Osteocyte (in vitro differentiated cells): Measurements from ENCODE around the gene MYH7B. TPM values are rescaled to one million over a fixed set of nuclear protein-coding genes. Genes with fewer than 3 reads are reported as not detected.

Experiments
- DNase-seq: peaks from one replicate; pipeline ENCODE4 v3.0.0; 2021; ENCODE audit warnings: mixed read lengths; ENCODE audit not compliant: unreplicated experiment; ENCODE audit errors: extremely low spot score
- H3K27ac Mint-ChIP-seq: one replicate; pipeline ENCODE4 v1.8.0; 2021; ENCODE audit warnings: mild to moderate bottlenecking, mixed read lengths; ENCODE audit not compliant: unreplicated experiment
- H3K27me3 Mint-ChIP-seq: one replicate; pipeline ENCODE4 v1.8.0; 2021; ENCODE audit warnings: mixed read lengths; ENCODE audit not compliant: unreplicated experiment
- H3K36me3 Mint-ChIP-seq: one replicate; pipeline ENCODE4 v1.8.0; 2021; ENCODE audit warnings: mixed read lengths; ENCODE audit not compliant: unreplicated experiment
- H3K4me1 Mint-ChIP-seq: one replicate; pipeline ENCODE4 v1.8.0; 2021; ENCODE audit warnings: mixed read lengths; ENCODE audit not compliant: unreplicated experiment
- H3K4me3 Mint-ChIP-seq: one replicate; pipeline ENCODE4 v1.8.0; 2021; ENCODE audit warnings: mild to moderate bottlenecking, moderate library complexity, mixed read lengths; ENCODE audit not compliant: unreplicated experiment
- H3K9me3 Mint-ChIP-seq: one replicate; pipeline ENCODE4 v1.8.0; 2021; ENCODE audit warnings: mixed read lengths; ENCODE audit not compliant: unreplicated experiment
- CTCF ChIP-seq: fragments of 200-600 bp; sonication (generic); IDR thresholded peaks from 2 replicates; pipeline ENCODE4 v1.5.0; 2021; ENCODE audit warnings: antibody characterized with exemption, mild to moderate bottlenecking, moderate library complexity
- microRNA-seq: library from miRNA; unstranded; fragments of <30 nt; microRNA quantifications from one replicate; pipeline ENCODE4 v1.1.0, GENCODE V29; 2020; ENCODE audit not compliant: unreplicated experiment
- total RNA-seq: library from RNA; stranded (reverse); gene quantifications from 2 replicates; pipeline ENCODE4 v1.2.1, GENCODE V29; 2021

The MYH7B gene
- total RNA-seq, 1 donor from 2014 or later, result 0.86 TPM

- no peaks in the 10 kb centered on the region for H3K9me3 Mint-ChIP-seq
- DNase-seq, result no peak
- peaks cover 36% of the 10 kb centered on the region for H3K36me3 Mint-ChIP-seq
- no peak overlapping the region for H3K4me3 Mint-ChIP-seq
- H3K27me3 Mint-ChIP-seq, result no peaks in the 10 kb centered on the region
- no peaks in the 10 kb centered on the region for H3K4me1 Mint-ChIP-seq
- TF ChIP-seq CTCF, result no peak
- no peak overlapping the region for H3K27ac Mint-ChIP-seq
Observed at GRCh38 chr20:35002426-35003210, 47.0 kb downstream of the MYH7B start.

GRCh38 chr20:35003211-35004031 lies 47.8 kb downstream of the MYH7B start:
- TF ChIP-seq CTCF, result no peak
- Mint-ChIP-seq H3K9me3 (no peaks in the 10 kb centered on the region), H3K4me1 (no peaks in the 10 kb centered on the region), H3K27ac (no peak overlapping the region), H3K27me3 (no peaks in the 10 kb centered on the region), H3K36me3 (peaks cover 33% of the 10 kb centered on the region), H3K4me3 (no peak overlapping the region)
- DNase-seq, result no peak

GRCh38 chr20:35004051-35004725 lies 48.5 kb downstream of the MYH7B start:
- no peak for TF ChIP-seq CTCF
- H3K27ac Mint-ChIP-seq, result no peak overlapping the region

GRCh38 chr20:35004749-35005462 lies 49.2 kb downstream of the MYH7B start:
- TF ChIP-seq CTCF, result no peak
- no peak for DNase-seq
- H3K4me1 Mint-ChIP-seq, result no peaks in the 10 kb centered on the region
- no peaks in the 10 kb centered on the region for H3K27me3 Mint-ChIP-seq
- no peak overlapping the region for H3K4me3 Mint-ChIP-seq
- peaks cover 42% of the 10 kb centered on the region for H3K36me3 Mint-ChIP-seq
- H3K27ac Mint-ChIP-seq, result no peak overlapping the region
- H3K9me3 Mint-ChIP-seq, result no peaks in the 10 kb centered on the region

More at GRCh38 chr20:35004051-35004725, 48.5 kb downstream of the MYH7B start:
- H3K4me1 Mint-ChIP-seq, result no peaks in the 10 kb centered on the region
- no peaks in the 10 kb centered on the region for H3K9me3 Mint-ChIP-seq
- H3K4me3 Mint-ChIP-seq, result no peak overlapping the region
- H3K27me3 Mint-ChIP-seq, result no peaks in the 10 kb centered on the region
- peaks cover 38% of the 10 kb centered on the region for H3K36me3 Mint-ChIP-seq
- DNase-seq, result no peak

Small RNA genes within 50 kb of the gene (microRNA-seq; reads per million reads assigned to microRNA genes)
- not detected for gene MIR499A
- gene MIR499B, result not detected

Other genes with a start within 250 kb of the MYH7B start
- gene NCOA6, start 130.2 kb upstream of the MYH7B start, total RNA-seq, result 33.4 and 33.9 TPM in 2 replicates
- gene GGT7, start 83.0 kb upstream of the MYH7B start, total RNA-seq, result 32.8 and 37.0 TPM in 2 replicates
- 28.2 and 31.1 TPM in 2 replicates for gene ACSS2, start 79.3 kb upstream of the MYH7B start, total RNA-seq
- 36.0 and 37.2 TPM in 2 replicates for gene GSS, start 62 bp upstream of the MYH7B start, total RNA-seq
- gene TRPC4AP, start 136.9 kb downstream of the MYH7B start, total RNA-seq, result 83.0 TPM in 2 replicates
- gene EDEM2, start 191.5 kb downstream of the MYH7B start, total RNA-seq, result 16.8 and 17.5 TPM in 2 replicates
- 3.2 and 3.3 TPM in 2 replicates for gene PROCR, start 216.2 kb downstream of the MYH7B start, total RNA-seq